Ovary (tissue), 3 donors: ENCODE data around the gene HBQ1.
"Not testable (repeated sequence)": the region's sequence is repeated elsewhere in the genome, so short reads cannot be mapped to it uniquely, and the experiment has no call there.

Experiments used
- POLR2A ChIP-seq: fragments of 450-650 bp; IDR thresholded peaks from one replicate; pipeline ENCODE4 v1.6.1; 2017; ENCODE audit warnings: antibody characterized with exemption, mild to moderate bottlenecking, moderate library complexity
- TF ChIP-seq, protein P1 (sequence below), 3 donors: fragments of 450-650 bp in 2 of 3; fragments of 200-600 bp in 1 of 3; IDR thresholded peaks; one replicate each; pipeline versions ENCODE4 v1.5.1 to v1.8.0; 2016 to 2022; ENCODE audit warnings: antibody characterized with exemption in 3 of 3, mild to moderate bottlenecking in 1 of 3
- donor health status: DM: no; HTN: no; CAD: no.

DNA sequence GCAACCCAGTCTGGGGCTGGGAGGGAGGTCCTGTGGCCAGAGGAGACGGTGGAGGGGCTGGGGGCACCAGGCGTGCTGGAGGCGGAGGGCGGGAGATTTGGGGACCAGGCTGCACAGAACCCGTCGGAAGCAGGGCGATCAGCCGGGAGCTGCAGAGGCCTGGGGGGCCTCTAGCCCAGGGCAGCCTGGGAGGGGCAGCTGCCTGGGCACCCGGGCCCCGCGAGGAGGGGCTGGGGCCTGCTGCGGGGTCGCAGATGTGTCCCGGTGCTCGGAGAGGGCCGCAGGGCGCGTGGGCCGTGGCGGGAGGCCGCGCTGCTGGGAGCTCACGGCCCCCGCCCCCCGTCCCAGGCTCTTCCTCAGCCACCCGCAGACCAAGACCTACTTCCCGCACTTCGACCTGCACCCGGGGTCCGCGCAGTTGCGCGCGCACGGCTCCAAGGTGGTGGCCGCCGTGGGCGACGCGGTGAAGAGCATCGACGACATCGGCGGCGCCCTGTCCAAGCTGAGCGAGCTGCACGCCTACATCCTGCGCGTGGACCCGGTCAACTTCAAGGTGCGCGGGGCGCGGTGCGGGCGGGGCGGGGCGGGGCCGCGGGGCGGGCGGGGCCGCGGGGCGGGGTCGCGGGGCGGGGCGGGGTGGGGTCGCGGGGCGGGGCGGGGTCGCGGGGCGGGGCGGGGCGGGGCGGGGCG lies 16.0 kb upstream of the HBQ1 start:
- not testable (repeated sequence) for TF ChIP-seq POLR2A
- TF ChIP-seq, protein P1, sequence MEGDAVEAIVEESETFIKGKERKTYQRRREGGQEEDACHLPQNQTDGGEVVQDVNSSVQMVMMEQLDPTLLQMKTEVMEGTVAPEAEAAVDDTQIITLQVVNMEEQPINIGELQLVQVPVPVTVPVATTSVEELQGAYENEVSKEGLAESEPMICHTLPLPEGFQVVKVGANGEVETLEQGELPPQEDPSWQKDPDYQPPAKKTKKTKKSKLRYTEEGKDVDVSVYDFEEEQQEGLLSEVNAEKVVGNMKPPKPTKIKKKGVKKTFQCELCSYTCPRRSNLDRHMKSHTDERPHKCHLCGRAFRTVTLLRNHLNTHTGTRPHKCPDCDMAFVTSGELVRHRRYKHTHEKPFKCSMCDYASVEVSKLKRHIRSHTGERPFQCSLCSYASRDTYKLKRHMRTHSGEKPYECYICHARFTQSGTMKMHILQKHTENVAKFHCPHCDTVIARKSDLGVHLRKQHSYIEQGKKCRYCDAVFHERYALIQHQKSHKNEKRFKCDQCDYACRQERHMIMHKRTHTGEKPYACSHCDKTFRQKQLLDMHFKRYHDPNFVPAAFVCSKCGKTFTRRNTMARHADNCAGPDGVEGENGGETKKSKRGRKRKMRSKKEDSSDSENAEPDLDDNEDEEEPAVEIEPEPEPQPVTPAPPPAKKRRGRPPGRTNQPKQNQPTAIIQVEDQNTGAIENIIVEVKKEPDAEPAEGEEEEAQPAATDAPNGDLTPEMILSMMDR (IDR thresholded peaks at IDR 0.05), result not testable (repeated sequence)
